ENCODE results near the gene MPZL2.
"Not testable (repeated sequence)": the region's sequence is repeated elsewhere in the genome, so short reads cannot be mapped to it uniquely, and the experiment has no call there.

The MPZL2 gene

DNA sequence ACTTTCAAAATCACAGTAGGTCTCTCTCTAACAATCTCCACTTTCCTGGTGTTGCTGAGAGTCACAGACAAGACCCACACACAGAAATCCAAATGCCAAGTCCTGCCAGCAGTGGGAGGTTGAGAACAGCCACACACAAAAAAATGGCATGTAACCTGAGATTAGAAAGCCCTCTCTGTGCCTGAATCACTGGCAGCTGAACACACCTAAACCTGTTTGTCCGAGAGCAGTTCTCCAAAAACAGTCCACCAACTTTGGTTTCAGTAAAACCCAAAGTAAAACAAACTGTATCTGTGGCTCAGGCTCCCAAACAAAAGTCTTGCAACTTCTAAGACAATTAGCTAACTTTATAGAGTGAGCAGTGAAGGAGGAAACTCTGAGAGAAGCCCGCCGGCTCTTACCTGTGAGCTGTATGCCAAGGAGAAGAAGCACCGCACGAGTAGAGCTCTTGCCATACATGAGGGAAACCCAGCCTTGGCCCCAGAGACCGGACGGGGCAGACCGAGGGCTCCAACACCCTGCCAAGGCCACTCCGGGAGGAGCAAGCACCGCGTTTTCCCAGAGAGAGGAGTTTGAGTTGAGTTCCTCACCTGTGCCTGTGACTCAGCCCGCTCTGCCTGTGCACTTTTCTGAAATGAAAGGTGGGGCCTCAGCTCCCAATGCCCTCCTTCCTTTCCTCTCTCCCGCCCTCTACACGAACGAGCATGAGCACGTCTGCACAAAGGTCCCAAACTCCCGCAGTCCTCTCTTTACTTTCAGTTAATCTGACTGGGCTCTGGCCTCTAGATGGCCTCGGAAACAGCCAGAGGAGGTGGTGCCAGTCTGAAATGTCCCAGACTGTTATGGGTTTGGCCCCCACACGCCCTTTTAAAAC is at the start of gene MPZL2:
MPZL2 (minus strand) TSS at position 603 of the 874 bp plus-strand sequence; CDS start at position 459, 144 bp downstream.
- DNase-seq (ENCODE audit: insufficient read length, low spot score) = no peak
- FAIRE-seq = no peak
- TF ChIP-seq, protein P1, sequence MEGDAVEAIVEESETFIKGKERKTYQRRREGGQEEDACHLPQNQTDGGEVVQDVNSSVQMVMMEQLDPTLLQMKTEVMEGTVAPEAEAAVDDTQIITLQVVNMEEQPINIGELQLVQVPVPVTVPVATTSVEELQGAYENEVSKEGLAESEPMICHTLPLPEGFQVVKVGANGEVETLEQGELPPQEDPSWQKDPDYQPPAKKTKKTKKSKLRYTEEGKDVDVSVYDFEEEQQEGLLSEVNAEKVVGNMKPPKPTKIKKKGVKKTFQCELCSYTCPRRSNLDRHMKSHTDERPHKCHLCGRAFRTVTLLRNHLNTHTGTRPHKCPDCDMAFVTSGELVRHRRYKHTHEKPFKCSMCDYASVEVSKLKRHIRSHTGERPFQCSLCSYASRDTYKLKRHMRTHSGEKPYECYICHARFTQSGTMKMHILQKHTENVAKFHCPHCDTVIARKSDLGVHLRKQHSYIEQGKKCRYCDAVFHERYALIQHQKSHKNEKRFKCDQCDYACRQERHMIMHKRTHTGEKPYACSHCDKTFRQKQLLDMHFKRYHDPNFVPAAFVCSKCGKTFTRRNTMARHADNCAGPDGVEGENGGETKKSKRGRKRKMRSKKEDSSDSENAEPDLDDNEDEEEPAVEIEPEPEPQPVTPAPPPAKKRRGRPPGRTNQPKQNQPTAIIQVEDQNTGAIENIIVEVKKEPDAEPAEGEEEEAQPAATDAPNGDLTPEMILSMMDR (IDR thresholded peaks at IDR 0.05; ENCODE audit: insufficient read depth, missing control alignments) = no peak

DNA sequence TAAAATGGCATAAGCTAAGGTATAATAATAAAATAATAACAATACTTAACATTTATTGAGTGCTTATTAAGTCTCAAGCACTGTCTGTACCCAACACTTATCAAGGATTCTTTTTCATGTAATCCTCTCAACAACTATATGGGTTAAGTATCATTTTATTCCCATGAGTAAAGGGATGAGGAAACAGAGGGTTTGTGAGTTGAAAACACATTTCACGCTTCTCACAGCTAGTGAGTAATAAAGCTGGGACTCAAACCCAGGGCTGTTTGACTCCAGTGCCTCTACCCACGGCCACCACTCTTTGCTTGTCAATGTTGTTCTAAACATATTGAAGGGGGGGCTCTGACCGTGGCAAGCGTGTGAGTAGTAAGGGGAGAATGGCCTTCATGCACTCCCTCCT is 49.1 kb upstream of the MPZL2 start:
- no peak for FAIRE-seq
- no peak for DNase-seq (ENCODE audit: insufficient read length, low spot score)
- TF ChIP-seq, protein P1 (IDR thresholded peaks at IDR 0.05; ENCODE audit: insufficient read depth, missing control alignments) = no peak

DNA sequence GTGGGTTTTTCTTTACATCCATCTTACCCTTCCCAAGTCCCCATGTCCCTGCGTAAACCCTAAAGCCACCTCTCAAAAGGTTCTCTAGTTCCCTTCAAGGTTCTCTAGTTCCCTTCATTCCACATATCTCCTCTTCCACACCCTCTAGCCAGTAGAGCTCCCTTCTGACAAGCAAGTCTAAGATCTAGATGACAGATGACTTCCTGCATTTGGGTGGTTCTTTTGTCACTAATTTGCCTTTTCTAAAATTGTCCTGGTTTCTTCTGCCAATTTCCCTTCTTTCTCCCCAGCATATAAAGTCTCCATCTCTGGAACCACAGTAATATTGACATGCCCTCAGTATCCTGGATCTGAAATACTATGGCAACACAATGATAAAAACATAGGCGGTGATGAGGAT is 48.2 kb upstream of the MPZL2 start:
- no peak for FAIRE-seq
- TF ChIP-seq, protein P1 (IDR thresholded peaks at IDR 0.05; ENCODE audit: insufficient read depth, missing control alignments) = no peak
- no peak for DNase-seq (ENCODE audit: insufficient read length, low spot score)

DNA sequence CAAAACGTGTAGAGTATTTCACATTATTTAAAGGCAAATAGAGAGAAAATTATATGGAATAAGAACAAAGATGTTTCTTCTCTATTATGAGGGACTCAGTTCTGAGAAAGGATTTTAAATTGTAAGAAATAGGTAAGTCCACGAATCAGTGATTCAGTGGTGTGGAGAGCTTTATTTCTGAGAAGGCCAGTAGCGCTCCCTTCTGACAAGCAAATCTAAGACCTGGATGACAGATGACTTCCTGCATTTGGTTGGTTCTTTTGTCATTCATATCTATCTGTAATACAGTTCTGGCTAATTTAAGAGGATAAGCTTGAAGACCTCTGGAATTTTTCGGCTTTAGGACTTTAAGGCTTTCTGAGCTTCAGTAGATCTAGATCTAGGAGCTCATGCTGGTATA is 47.4 kb upstream of the MPZL2 start:
- DNase-seq (ENCODE audit: insufficient read length, low spot score) (no peak), FAIRE-seq (no peak)
- TF ChIP-seq, protein P1 (IDR thresholded peaks at IDR 0.05; ENCODE audit: insufficient read depth, missing control alignments) = no peak

DNA sequence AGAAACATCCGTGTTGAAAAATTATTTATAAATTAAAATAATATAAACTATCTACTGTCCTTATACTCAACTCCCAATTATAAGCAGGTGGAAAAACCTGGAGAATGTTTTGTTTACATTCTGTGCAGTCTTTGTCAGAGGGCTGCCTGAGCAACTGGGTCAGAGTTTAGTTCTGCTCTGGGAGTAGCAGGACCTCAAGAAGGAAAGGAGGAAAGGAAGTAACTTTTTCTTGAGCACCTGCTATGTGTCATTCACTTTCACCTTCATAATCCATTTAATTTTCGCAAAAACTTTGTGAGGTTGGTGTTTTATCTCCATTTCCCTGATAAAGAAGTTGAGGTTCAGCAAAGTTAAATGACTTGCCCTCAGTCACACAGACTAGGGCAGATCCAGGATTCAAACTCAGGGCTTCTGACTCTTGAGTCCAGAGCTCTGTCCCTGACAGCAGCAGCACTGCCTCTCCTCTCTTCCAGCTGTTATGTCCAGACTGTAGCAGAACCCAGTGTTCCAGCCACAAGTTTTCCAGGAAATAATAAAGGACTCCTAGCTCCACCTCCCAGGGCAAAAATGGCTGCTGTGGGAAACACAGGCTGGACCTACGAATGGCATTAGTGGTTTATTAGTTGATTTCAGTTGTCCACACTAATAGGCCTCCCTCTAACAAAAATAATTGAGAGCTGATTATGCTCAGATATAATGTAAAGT is 46.8 kb upstream of the MPZL2 start:
- TF ChIP-seq, protein P1 (IDR thresholded peaks at IDR 0.05; ENCODE audit: insufficient read depth, missing control alignments) = no peak
- FAIRE-seq (no peak), DNase-seq (ENCODE audit: insufficient read length, low spot score) (no peak)

DNA sequence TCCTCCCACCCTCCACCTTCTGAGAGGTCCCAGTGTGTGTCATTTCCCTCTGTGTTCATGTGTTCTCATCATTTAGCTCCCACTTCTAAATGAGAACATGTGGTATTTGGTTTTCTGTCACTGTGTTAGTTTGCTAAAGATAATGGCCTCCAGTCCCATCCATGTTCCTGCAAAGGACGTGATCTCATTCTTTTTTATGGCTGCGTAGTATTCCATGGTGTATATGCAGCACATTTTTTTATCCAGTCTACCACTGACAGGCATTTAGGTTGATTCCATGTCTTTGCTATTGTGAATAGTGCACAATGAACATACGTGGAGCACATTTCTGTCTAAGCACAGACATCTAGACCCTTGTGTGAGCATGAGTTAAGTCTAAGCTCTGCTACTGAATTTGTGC is 46.2 kb upstream of the MPZL2 start:
- FAIRE-seq = no peak
- TF ChIP-seq, protein P1 (IDR thresholded peaks at IDR 0.05; ENCODE audit: insufficient read depth, missing control alignments) = no peak

DNA sequence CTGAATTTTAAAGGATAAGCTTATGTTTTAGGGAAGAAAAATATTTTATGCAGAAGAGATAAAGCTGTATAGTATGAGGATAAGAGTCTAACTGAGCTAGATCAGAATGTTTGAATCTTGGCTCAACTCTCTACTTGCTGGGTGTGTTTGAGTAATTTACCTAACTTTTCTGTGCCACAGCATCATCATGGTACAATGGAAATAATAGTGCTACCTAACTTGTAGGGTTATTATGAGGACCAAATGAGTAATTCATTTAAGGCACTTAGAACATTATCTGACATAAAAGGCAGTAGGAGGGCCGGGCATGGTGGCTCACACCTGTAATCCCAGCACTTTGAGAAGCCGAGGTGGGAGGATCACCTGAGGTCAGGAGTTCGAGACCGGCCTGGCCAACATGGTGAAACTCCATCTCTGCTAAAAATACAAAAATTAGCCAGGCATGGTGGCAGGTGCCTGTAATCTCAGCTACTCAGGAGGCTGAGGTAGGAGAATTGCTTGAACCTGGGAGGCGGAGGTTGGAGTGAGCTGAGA is 45.0 kb upstream of the MPZL2 start:
- DNase-seq (ENCODE audit: insufficient read length, low spot score); FAIRE-seq: not testable (repeated sequence)

More for the DNA sequence above, 46.2 kb upstream of the MPZL2 start:
- no peak for DNase-seq (ENCODE audit: insufficient read length, low spot score)

Measured in D721Med (cell line).